Activated T-cell treated with anti-CD3 and anti-CD28 coated beads, Interleukin-2, amount 50 U/mL, for 1 hour (primary cell): ENCODE data around the gene GNGT2.

Source experiments
- DNase-seq: peaks from one replicate; pipeline ENCODE4 v3.0.0-alpha.2; 2020

The GNGT2 gene

GRCh38 chr17:49210158-49211029 is at the start of gene GNGT2, which contains the start of gene ABI3:
GNGT2 (minus strand) TSS chr17:49210574; CDS start chr17:49207422, 3,152 bp downstream.
ABI3 (plus strand) TSS chr17:49210707; CDS start chr17:49210725, 18 bp downstream.
- peak; percentile 61 for DNase-seq

- no peak for DNase-seq
Observed at GRCh38 chr17:49259663-49260010, 49.3 kb upstream of the GNGT2 start.

GRCh38 chr17:49258394-49258793 is 48.0 kb upstream of the GNGT2 start:
- no peak for DNase-seq

GRCh38 chr17:49255125-49255524 is 44.8 kb upstream of the GNGT2 start:
- DNase-seq = no peak

GRCh38 chr17:49254066-49254465 is 43.7 kb upstream of the GNGT2 start:
- DNase-seq = no peak

GRCh38 chr17:49252148-49252695 is 41.8 kb upstream of the GNGT2 start:
- no peak for DNase-seq

- DNase-seq = no peak
Observed at GRCh38 chr17:49249890-49250522, 39.6 kb upstream of the GNGT2 start.

- no peak for DNase-seq
Observed at GRCh38 chr17:49249292-49249794, 39.0 kb upstream of the GNGT2 start.

GRCh38 chr17:49247944-49248343 is 37.6 kb upstream of the GNGT2 start:
- no peak for DNase-seq

- no peak for DNase-seq
Observed at GRCh38 chr17:49244839-49245238, 34.5 kb upstream of the GNGT2 start.

- DNase-seq = no peak
Observed at GRCh38 chr17:49242813-49243212, 32.4 kb upstream of the GNGT2 start.

- DNase-seq = no peak
Observed at GRCh38 chr17:49241692-49242397, 31.5 kb upstream of the GNGT2 start.

GRCh38 chr17:49241040-49241439 is 30.7 kb upstream of the GNGT2 start:
- no peak for DNase-seq

GRCh38 chr17:49240619-49241018 is 30.2 kb upstream of the GNGT2 start:
- DNase-seq = no peak

- no peak for DNase-seq
Observed at GRCh38 chr17:49239963-49240362, 29.6 kb upstream of the GNGT2 start.

- DNase-seq = no peak
Observed at GRCh38 chr17:49235896-49236295, 25.5 kb upstream of the GNGT2 start.

- DNase-seq = no peak
Observed at GRCh38 chr17:49234509-49235080, 24.2 kb upstream of the GNGT2 start.

- DNase-seq = no peak
Observed at GRCh38 chr17:49231563-49231894, 21.2 kb upstream of the GNGT2 start.

- peak; percentile 89 for DNase-seq
Observed at GRCh38 chr17:49230636-49231562, 20.5 kb upstream of the GNGT2 start, which contains the start of gene PHOSPHO1. PHOSPHO1 (minus strand) TSS chr17:49230787; CDS start chr17:49226691, 4,096 bp downstream.

- DNase-seq = no peak
Observed at GRCh38 chr17:49229805-49230600, 19.6 kb upstream of the GNGT2 start.
